ENCODE measurements around the gene SPACA5. TPM values are rescaled to one million over a fixed set of nuclear protein-coding genes. Genes with fewer than 3 reads are reported as not detected.
"Not testable (repeated sequence)": the region's sequence is repeated elsewhere in the genome, so short reads cannot be mapped to it uniquely, and the experiment has no call there.

Gene SPACA5
- total RNA-seq, 1 donor from 2014 or later, result not detected

DNA sequence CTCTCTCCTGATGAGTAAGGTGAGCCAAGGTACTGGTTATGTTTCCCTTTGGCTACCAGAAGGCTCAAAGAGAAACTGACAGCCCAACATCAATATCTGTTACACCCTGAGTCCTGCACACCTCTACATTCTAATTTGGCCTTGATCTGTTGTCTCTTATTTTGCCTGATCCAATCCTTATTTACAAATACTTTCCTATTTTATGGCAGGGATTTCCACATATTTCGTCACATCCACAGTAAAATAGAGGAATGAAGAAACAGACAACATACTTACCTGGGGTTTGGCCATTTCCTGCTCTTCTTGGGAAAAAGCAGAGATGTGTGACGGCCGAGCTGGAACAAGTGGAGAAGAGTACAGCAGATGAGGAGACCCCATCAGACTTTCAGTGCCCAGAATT lies 4.5 kb upstream of the SPACA5 start:
- DNase-seq (ENCODE audit: low spot score), result no peak
- H3K9me3 Mint-ChIP-seq (ENCODE audit: unreplicated experiment), result no peaks in the 10 kb centered on the region
- peaks cover under 1% of the 10 kb centered on the region for H3K36me3 Mint-ChIP-seq (ENCODE audit: low read depth, unreplicated experiment)
- peaks cover 3% of the 10 kb centered on the region for H3K4me1 Mint-ChIP-seq (ENCODE audit: unreplicated experiment)
- H3K4me3 Mint-ChIP-seq (ENCODE audit: unreplicated experiment), result peak overlapping the region; percentile 37
- peaks cover 5% of the 10 kb centered on the region for H3K27me3 Mint-ChIP-seq (ENCODE audit: unreplicated experiment)
- TF ChIP-seq, protein P1, sequence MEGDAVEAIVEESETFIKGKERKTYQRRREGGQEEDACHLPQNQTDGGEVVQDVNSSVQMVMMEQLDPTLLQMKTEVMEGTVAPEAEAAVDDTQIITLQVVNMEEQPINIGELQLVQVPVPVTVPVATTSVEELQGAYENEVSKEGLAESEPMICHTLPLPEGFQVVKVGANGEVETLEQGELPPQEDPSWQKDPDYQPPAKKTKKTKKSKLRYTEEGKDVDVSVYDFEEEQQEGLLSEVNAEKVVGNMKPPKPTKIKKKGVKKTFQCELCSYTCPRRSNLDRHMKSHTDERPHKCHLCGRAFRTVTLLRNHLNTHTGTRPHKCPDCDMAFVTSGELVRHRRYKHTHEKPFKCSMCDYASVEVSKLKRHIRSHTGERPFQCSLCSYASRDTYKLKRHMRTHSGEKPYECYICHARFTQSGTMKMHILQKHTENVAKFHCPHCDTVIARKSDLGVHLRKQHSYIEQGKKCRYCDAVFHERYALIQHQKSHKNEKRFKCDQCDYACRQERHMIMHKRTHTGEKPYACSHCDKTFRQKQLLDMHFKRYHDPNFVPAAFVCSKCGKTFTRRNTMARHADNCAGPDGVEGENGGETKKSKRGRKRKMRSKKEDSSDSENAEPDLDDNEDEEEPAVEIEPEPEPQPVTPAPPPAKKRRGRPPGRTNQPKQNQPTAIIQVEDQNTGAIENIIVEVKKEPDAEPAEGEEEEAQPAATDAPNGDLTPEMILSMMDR (IDR thresholded peaks at IDR 0.05; ENCODE audit: unreplicated experiment), result no peak
- no peak overlapping the region for H3K27ac Mint-ChIP-seq (ENCODE audit: unreplicated experiment)

DNA sequence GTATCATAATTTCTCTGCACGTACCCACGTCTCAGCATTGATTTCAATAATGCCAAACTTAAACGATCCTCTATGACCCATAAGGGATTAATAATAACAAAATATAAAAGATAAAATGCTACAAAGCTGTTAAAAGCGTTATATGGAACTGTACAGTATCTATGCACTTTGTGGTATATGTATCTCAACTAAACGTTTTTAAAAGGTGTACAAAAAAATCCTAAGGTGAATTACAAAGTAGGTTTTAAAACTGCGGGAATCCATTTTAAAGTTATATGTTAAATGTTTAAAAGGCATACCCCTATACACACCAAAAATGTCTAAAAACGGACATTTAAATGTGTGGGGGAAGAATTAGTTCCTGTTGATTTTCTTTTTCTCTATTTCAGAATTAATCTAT lies 3.9 kb upstream of the SPACA5 start:
- no peak for DNase-seq (ENCODE audit: low spot score)
- peak overlapping the region; percentile 97 for H3K4me3 Mint-ChIP-seq (ENCODE audit: unreplicated experiment)
- TF ChIP-seq, protein P1 (IDR thresholded peaks at IDR 0.05; ENCODE audit: unreplicated experiment), result no peak

DNA sequence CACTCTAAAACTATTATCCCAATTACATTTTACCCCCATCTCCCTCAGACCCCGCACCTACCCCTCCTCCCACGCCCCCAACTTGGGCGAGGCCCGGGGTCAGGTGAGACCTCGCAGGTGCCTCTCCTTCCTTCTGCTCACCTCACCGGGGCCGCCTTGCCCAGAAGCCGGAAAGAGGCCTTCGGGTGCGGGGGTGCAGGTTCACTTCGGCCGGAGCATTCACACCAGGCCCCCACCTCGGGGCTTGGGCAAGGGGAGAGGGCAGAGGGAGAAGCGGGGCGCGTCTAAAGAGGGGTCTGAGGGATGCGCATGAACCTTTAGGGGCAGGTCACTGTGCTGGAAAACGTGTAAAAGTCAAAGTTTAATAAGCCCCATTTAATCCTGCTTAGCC lies 3.4 kb upstream of the SPACA5 start:
- Mint-ChIP-seq H3K36me3 (ENCODE audit: low read depth, unreplicated experiment) (no peaks in the 10 kb centered on the region), H3K4me3 (ENCODE audit: unreplicated experiment) (peak overlapping the region; percentile 97), H3K9me3 (ENCODE audit: unreplicated experiment) (no peaks in the 10 kb centered on the region), H3K27me3 (ENCODE audit: unreplicated experiment) (peaks cover 5% of the 10 kb centered on the region), H3K27ac (ENCODE audit: unreplicated experiment) (peak overlapping the region; percentile 95), H3K4me1 (ENCODE audit: unreplicated experiment) (peaks cover 3% of the 10 kb centered on the region)
- TF ChIP-seq, protein P1 (IDR thresholded peaks at IDR 0.05; ENCODE audit: unreplicated experiment), result no peak
- no peak for DNase-seq (ENCODE audit: low spot score)

More for the DNA sequence above, 3.9 kb upstream of the SPACA5 start:
- H3K27ac Mint-ChIP-seq (ENCODE audit: unreplicated experiment), result no peak overlapping the region
- peaks cover 3% of the 10 kb centered on the region for H3K4me1 Mint-ChIP-seq (ENCODE audit: unreplicated experiment)
- H3K36me3 Mint-ChIP-seq (ENCODE audit: low read depth, unreplicated experiment), result no peaks in the 10 kb centered on the region
- peaks cover 5% of the 10 kb centered on the region for H3K27me3 Mint-ChIP-seq (ENCODE audit: unreplicated experiment)
- no peaks in the 10 kb centered on the region for H3K9me3 Mint-ChIP-seq (ENCODE audit: unreplicated experiment)

DNA sequence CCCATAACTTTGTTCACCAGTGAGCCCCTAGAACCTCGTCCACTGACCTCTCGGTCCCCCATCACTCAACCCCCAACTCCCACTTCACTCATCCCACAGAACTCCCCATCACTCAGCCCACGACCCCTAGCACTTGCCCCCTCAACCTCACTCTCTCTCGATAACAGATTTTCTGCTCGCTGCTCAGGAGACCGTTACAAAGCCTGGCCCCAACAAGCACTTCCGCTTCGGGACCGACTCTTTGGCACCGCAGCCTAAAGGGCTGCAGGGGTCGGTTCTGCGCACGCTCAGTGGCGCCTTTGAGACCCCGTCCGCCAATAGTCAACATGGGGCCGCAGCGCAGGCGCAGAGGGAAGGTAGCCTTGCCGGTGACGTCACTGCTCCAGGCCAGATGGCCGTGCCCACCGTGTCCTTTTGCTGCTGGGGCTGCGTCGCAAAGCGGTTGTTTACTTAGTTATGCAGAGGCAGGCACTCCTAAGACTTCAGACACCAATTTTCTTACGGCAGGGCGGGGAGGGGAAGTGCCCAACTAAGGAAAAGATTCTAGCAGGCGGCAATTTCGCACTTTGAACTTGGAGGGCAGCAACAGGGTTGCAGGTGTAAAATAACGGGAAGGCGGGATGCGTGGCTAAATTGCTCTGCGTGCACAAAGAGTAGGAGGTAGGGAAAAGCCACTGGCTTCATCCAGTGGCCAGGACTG lies 2.9 kb upstream of the SPACA5 start, which contains the start of gene ZNF182:
TSS of gene ZNF182 (minus strand) at position 232 of the 700 bp plus-strand sequence. CDS start 1,380 bp downstream, outside the sequence.
- Mint-ChIP-seq H3K4me1 (ENCODE audit: unreplicated experiment) (peaks cover 3% of the 10 kb centered on the region), H3K27me3 (ENCODE audit: unreplicated experiment) (peaks cover 5% of the 10 kb centered on the region), H3K4me3 (ENCODE audit: unreplicated experiment) (peak within 1 kb of the TSS; percentile 97), H3K9me3 (ENCODE audit: unreplicated experiment) (no peaks in the 10 kb centered on the region), H3K27ac (ENCODE audit: unreplicated experiment) (peak within 1 kb of the TSS; percentile 95), H3K36me3 (ENCODE audit: low read depth, unreplicated experiment) (no peaks in the 10 kb centered on the region)
- peak; percentile 87 for DNase-seq (ENCODE audit: low spot score)
- TF ChIP-seq, protein P1 (IDR thresholded peaks at IDR 0.05; ENCODE audit: unreplicated experiment), result no peak

DNA sequence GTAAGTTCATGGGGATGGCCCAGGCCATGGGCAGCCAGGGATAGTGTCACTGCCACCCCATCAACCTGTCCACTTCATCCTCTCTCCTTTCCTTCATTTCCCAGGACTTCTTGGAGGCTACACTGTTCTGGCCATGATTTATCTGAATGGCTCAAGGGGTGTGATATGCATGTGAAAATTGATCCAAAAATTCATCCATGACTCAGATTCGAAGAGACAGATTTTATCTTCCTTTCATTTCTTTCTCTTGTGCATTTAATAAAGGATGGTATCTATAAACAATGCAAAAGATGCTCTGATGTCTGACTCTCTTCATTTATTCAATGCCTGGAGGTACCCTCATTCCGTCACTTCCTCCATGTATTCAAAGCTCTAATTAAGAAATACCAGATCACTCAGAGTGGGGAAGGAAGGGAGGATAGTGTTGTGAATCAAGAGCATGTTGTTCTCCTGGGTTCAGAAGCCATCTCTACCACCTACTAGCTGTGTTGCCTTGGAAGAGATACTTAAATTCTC lies 2.7 kb downstream of the SPACA5 start:
- H3K27me3 Mint-ChIP-seq (ENCODE audit: unreplicated experiment); H3K27ac Mint-ChIP-seq (ENCODE audit: unreplicated experiment); DNase-seq (ENCODE audit: low spot score); H3K4me1 Mint-ChIP-seq (ENCODE audit: unreplicated experiment); H3K36me3 Mint-ChIP-seq (ENCODE audit: low read depth, unreplicated experiment); H3K4me3 Mint-ChIP-seq (ENCODE audit: unreplicated experiment); H3K9me3 Mint-ChIP-seq (ENCODE audit: unreplicated experiment): not testable (repeated sequence)

DNA sequence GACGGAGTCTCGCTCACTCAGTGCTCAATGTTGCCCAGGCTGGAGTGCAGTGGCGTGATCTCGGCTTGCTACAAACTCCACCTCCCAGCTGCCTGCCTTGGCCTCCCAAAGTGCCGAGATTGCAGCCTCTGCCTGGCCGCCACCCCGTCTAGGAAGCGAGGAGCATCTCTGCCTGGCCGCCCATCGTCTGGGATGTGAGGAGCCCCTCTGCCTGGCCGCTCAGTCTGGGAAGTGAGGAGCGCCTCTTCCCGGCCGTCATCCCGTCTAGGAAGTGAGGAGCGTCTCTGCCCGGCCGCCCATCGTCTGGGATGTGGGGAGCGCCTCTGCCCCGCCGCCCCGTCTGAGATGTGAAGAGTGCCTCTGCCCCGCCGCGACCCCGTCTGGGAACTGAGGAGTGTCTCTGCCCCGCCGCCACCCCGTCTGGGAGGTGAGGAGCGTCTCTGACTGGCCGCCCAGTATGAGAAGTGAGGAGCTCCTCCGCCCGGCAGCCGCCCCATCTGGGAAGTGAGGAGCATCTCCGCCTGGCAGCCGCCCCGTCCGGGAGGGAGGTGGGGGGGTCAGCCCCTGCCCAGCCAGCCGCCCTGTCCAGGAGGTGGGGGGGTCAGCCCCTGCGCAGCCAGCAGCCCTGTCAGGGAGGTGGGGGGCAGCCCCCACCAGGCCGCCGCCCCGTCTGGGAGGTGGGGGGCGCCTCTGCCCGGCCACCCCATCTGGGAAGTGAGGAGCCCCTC lies 10.0 kb downstream of the SPACA5 start:
- not testable (repeated sequence) for H3K9me3 Mint-ChIP-seq (ENCODE audit: unreplicated experiment); DNase-seq (ENCODE audit: low spot score); H3K4me3 Mint-ChIP-seq (ENCODE audit: unreplicated experiment); H3K4me1 Mint-ChIP-seq (ENCODE audit: unreplicated experiment); H3K36me3 Mint-ChIP-seq (ENCODE audit: low read depth, unreplicated experiment); H3K27me3 Mint-ChIP-seq (ENCODE audit: unreplicated experiment); H3K27ac Mint-ChIP-seq (ENCODE audit: unreplicated experiment)

DNA sequence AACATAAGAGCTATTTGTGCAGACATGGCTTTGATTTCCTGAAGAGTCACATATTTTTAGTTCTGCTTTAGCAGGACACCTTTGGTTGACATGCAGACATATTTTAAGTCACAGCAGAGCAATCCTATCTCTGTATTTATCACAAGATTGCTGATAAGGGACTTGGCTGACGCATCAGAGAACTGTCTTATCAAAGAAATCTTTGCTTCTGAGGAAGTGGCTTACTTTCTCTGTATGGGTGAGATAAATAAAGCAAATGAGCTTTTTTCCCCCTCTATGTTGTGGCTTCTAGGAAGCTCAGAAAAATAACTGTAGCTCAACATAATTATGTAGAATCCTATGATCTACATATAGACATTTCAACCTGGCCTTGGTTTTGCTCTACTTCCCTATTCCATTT lies 13.1 kb downstream of the SPACA5 start:
- not testable (repeated sequence) for H3K4me3 Mint-ChIP-seq (ENCODE audit: unreplicated experiment); H3K9me3 Mint-ChIP-seq (ENCODE audit: unreplicated experiment); H3K4me1 Mint-ChIP-seq (ENCODE audit: unreplicated experiment); H3K36me3 Mint-ChIP-seq (ENCODE audit: low read depth, unreplicated experiment); H3K27ac Mint-ChIP-seq (ENCODE audit: unreplicated experiment); DNase-seq (ENCODE audit: low spot score); H3K27me3 Mint-ChIP-seq (ENCODE audit: unreplicated experiment)

DNA sequence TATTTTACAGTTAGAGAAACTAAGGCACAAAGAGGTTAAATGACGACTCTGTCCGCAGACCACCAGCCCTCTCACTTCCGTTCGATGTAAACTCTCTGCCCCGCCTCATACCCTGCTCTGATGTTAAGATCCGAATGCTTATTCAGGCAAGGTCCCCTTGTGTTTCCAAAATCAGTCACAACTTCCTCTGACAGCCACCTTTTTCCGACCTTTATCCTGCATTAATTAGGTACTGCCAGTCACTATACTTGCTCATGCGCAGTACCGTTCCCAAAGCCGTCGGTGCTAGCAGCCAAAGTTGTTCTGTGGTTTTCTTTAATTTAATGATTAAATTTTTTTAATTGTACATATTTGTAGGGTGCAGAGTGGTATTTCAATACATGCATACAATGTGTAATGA lies 13.7 kb downstream of the SPACA5 start:
- not testable (repeated sequence) for DNase-seq (ENCODE audit: low spot score); H3K36me3 Mint-ChIP-seq (ENCODE audit: low read depth, unreplicated experiment); H3K27ac Mint-ChIP-seq (ENCODE audit: unreplicated experiment); H3K4me3 Mint-ChIP-seq (ENCODE audit: unreplicated experiment); H3K4me1 Mint-ChIP-seq (ENCODE audit: unreplicated experiment); H3K27me3 Mint-ChIP-seq (ENCODE audit: unreplicated experiment); H3K9me3 Mint-ChIP-seq (ENCODE audit: unreplicated experiment)
